Neuronal stem cell (in vitro differentiated cells): Measurements from ENCODE around the gene ASCC3.

Source experiments
- DNase-seq: peaks from one replicate; pipeline ENCODE4 v3.0.0-alpha.2; 2013; ENCODE audit warnings: low spot score
- H2AFZ ChIP-seq: one replicate; pipeline ENCODE4 v1.6.1; 2013; ENCODE audit warnings: mild to moderate bottlenecking, low read length, inconsistent platforms
- H2AK5ac ChIP-seq: 2 replicates; pipeline ENCODE4 v1.6.1; 2013; ENCODE audit warnings: low read depth, mild to moderate bottlenecking, inconsistent platforms, low read length, moderate library complexity, mixed read lengths
- H2BK120ac ChIP-seq: 2 replicates; pipeline ENCODE4 v1.6.1; 2013; ENCODE audit warnings: low read depth, mild to moderate bottlenecking, inconsistent platforms, low read length, moderate library complexity, mixed read lengths
- H2BK12ac ChIP-seq: one replicate; pipeline ENCODE4 v1.6.1; 2013; ENCODE audit warnings: low read length, inconsistent platforms
- H2BK15ac ChIP-seq: 2 replicates; pipeline ENCODE4 v1.6.1; 2013; ENCODE audit warnings: mild to moderate bottlenecking, low read length, inconsistent platforms, mixed read lengths
- H2BK5ac ChIP-seq: one replicate; pipeline ENCODE4 v1.6.1; 2013; ENCODE audit warnings: inconsistent platforms, mild to moderate bottlenecking, low read length, moderate library complexity
- H3K14ac ChIP-seq: one replicate; pipeline ENCODE4 v1.6.1; 2013; ENCODE audit warnings: low read length, inconsistent platforms
- H3K18ac ChIP-seq: 2 replicates; pipeline ENCODE4 v1.6.1; 2013; ENCODE audit warnings: low read length, inconsistent platforms
- H3K23ac ChIP-seq: 2 replicates; pipeline ENCODE4 v1.6.1; 2013; ENCODE audit warnings: low read depth, mild to moderate bottlenecking, mixed read lengths, low read length, inconsistent platforms; ENCODE audit not compliant: poor library complexity
- H3K27ac ChIP-seq: replicated peaks from 3 replicates; pipeline ENCODE4 v1.5.1; 2013; ENCODE audit warnings: low read length, inconsistent platforms
- H3K27me3 ChIP-seq, 3 experiments: 2 replicates each; pipeline ENCODE4 v1.6.1; 2013; ENCODE audit warnings: low read length in 3 of 3, mild to moderate bottlenecking in 2 of 3, inconsistent platforms in 1 of 3, low read depth in 1 of 3, mixed read lengths in 1 of 3, moderate library complexity in 1 of 3; ENCODE audit not compliant: control insufficient read depth in 3 of 3, insufficient read depth in 3 of 3
- H3K36me3 ChIP-seq, 2 donors: replicated peaks in 1 of 2; 2 replicates each; pipeline ENCODE4 v1.6.1; 2013; ENCODE audit warnings: low read length in 2 of 2; ENCODE audit not compliant: control insufficient read depth in 2 of 2, insufficient read depth in 2 of 2
- H3K4ac ChIP-seq: 2 replicates; pipeline ENCODE4 v1.6.1; 2013; ENCODE audit warnings: inconsistent platforms, mild to moderate bottlenecking, low read length, moderate library complexity
- H3K4me1 ChIP-seq, 2 donors: 1 replicate in 1 of 2; 2 replicates in 1 of 2; pipeline ENCODE4 v1.6.1; 2013; ENCODE audit warnings: low read length in 2 of 2, low read depth in 1 of 2; ENCODE audit not compliant: control insufficient read depth in 2 of 2, insufficient read depth in 1 of 2
- H3K4me2 ChIP-seq: one replicate; pipeline ENCODE4 v1.6.1; 2013; ENCODE audit warnings: mild to moderate bottlenecking, low read length, inconsistent platforms; ENCODE audit not compliant: insufficient read depth, poor library complexity, severe bottlenecking
- H3K4me3 ChIP-seq, 2 donors: 2 replicates each; pipeline ENCODE4 v1.5.1; 2013; ENCODE audit warnings: low read length in 2 of 2, mild to moderate bottlenecking in 2 of 2, inconsistent platforms in 1 of 2, moderate library complexity in 1 of 2
- H3K79me1 ChIP-seq: one replicate; pipeline ENCODE4 v1.6.1; 2013; ENCODE audit warnings: low read depth, mild to moderate bottlenecking, inconsistent platforms, low read length, moderate library complexity
- H3K9ac ChIP-seq: one replicate; pipeline ENCODE4 v1.6.1; 2013; ENCODE audit warnings: mild to moderate bottlenecking, low read depth, low read length, inconsistent platforms; ENCODE audit not compliant: poor library complexity
- H3K9me3 ChIP-seq, 2 donors: replicated peaks in 1 of 2; 2 replicates each; pipeline versions ENCODE3 to v1.6.1; 2013; ENCODE audit warnings: low read length in 2 of 2, mild to moderate bottlenecking in 2 of 2, inconsistent platforms in 1 of 2, low read depth in 1 of 2, mixed read lengths in 1 of 2, moderate library complexity in 1 of 2; ENCODE audit not compliant: control insufficient read depth in 2 of 2, insufficient read depth in 1 of 2
- H4K8ac ChIP-seq: one replicate; pipeline ENCODE4 v1.6.1; 2013; ENCODE audit warnings: low read depth, mild to moderate bottlenecking, inconsistent platforms, low read length, moderate library complexity
- H4K91ac ChIP-seq: one replicate; pipeline ENCODE4 v1.6.1; 2013; ENCODE audit warnings: low read length, low read depth, mild to moderate bottlenecking, inconsistent platforms; ENCODE audit not compliant: poor library complexity
- WGBS, 2 donors: extraction: QIAGEN DNeasy Blood & Tissue Kit; methylation state at CpG; one replicate each; pipeline ENCODE4 v1.1.7; 2013; ENCODE audit warnings: missing lambda C conversion rate in 2 of 2, mixed read lengths in 1 of 2; ENCODE audit not compliant: insufficient read length in 2 of 2, insufficient replicate concordance in 1 of 2; ENCODE audit errors: extremely low coverage in 2 of 2; 5-methylcytosine and 5-hydroxymethylcytosine counted together

Gene ASCC3

DNA sequence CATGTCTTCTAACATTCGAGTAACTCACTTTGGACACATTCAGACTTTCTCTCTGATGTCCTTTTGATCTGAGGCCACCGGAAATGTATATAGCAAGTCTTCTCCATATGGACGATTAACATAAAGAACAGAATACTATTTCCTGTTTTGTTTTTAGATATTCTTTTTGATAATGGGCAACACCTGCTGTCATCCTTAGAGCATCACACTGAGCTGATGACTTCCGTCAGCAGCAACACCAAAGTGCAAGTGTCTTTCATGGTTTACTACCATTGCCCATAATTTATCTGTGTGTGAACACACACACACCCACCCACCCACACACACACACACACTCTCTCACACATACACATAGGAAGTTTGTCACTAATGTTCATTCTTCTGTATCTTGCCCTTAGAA is 303.7 kb downstream of the ASCC3 start:
- H3K18ac ChIP-seq = no peak overlapping the region
- H4K91ac ChIP-seq = no peak overlapping the region
- whole genome bisulfite sequencing, 2 donors = no CpG with 5 or more reads among the region's 4 CpGs
- no peak overlapping the region for H2BK5ac ChIP-seq
- no peak overlapping the region for H2BK15ac ChIP-seq
- peaks cover 0 to 9% of the 10 kb centered on the region in 2 donors for H3K9me3 ChIP-seq
- no peak overlapping the region for H3K14ac ChIP-seq
- H3K9ac ChIP-seq = no peak overlapping the region
- no peak for DNase-seq
- H3K4me2 ChIP-seq = no peak overlapping the region
- H3K23ac ChIP-seq = no peak overlapping the region
- no peak overlapping the region for H2BK12ac ChIP-seq
- H4K8ac ChIP-seq = no peak overlapping the region
- H3K4me3 ChIP-seq = no peak overlapping the region
- no peak overlapping the region for H2AK5ac ChIP-seq
- no peaks in the 10 kb centered on the region for H3K79me1 ChIP-seq
- H2BK120ac ChIP-seq = no peak overlapping the region
- H3K4ac ChIP-seq = no peak overlapping the region
- peaks cover 0 to 3% of the 10 kb centered on the region in 2 donors for H3K36me3 ChIP-seq
- no peaks in the 10 kb centered on the region for H3K27me3 ChIP-seq
- H2AFZ ChIP-seq = no peak overlapping the region
- no peaks in the 10 kb centered on the region for H3K4me1 ChIP-seq
- no peak overlapping the region for H3K27ac ChIP-seq

- no CpG with 5 or more reads among the region's 4 CpGs for WGBS, 2 donors
- Histone ChIP-seq H3K27me3 (no peaks in the 10 kb centered on the region), H3K4me3 (no peak overlapping the region), H4K91ac (no peak overlapping the region), H3K79me1 (no peaks in the 10 kb centered on the region), H3K9ac (no peak overlapping the region), H3K4me1 (no peaks in the 10 kb centered on the region), H2BK12ac (no peak overlapping the region), H3K4ac (no peak overlapping the region), H2AFZ (no peak overlapping the region), H2BK120ac (no peak overlapping the region), H2BK5ac (no peak overlapping the region), H2BK15ac (no peak overlapping the region), H3K9me3 (peaks cover 0 to 9% of the 10 kb centered on the region in 2 donors), H4K8ac (no peak overlapping the region), H3K14ac (no peak overlapping the region), H3K27ac (no peak overlapping the region), H3K4me2 (no peak overlapping the region), H3K36me3 (peaks cover 0 to 18% of the 10 kb centered on the region in 2 donors), H2AK5ac (no peak overlapping the region), H3K18ac (no peak overlapping the region), H3K23ac (no peak overlapping the region)
- no peak for DNase-seq
Observed at GRCh38 chr6:100575921-100576320, 305.2 kb downstream of the ASCC3 start.

GRCh38 chr6:100574836-100575235 is 306.3 kb downstream of the ASCC3 start:
- Histone ChIP-seq H3K4me2 (no peak overlapping the region), H2BK5ac (no peak overlapping the region), H2BK12ac (no peak overlapping the region), H3K36me3 (peaks cover 0 to 28% of the 10 kb centered on the region in 2 donors), H3K9me3 (peaks cover 0 to 8% of the 10 kb centered on the region in 2 donors), H3K4me3 (no peak overlapping the region), H2BK120ac (no peak overlapping the region), H2BK15ac (no peak overlapping the region), H3K27me3 (no peaks in the 10 kb centered on the region), H3K79me1 (no peaks in the 10 kb centered on the region), H3K27ac (no peak overlapping the region), H3K4me1 (no peaks in the 10 kb centered on the region), H2AFZ (no peak overlapping the region), H3K4ac (no peak overlapping the region), H4K91ac (no peak overlapping the region), H3K18ac (no peak overlapping the region), H3K9ac (no peak overlapping the region), H2AK5ac (no peak overlapping the region), H4K8ac (no peak overlapping the region), H3K14ac (no peak overlapping the region), H3K23ac (no peak overlapping the region)
- no peak for DNase-seq
- no CpG with 5 or more reads among the region's 2 CpGs for WGBS, 2 donors

DNA sequence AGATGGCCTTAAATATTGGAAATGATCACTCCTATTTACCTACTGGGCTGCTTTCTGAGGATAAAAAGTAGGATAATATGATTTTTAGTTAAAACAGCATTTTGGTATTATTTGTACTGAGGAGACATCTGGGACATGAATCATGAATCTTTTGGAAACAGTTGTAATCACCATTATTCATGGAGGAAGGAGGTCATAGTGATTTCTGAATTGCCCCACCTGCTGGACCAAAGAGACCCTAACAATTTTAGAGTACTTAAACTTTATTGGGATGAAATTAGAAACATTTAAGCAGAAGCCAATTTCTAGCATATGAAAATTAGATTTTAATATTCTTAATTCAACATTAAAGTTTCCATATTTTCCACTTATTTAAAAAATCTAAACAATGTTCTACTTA is 308.0 kb downstream of the ASCC3 start:
- Histone ChIP-seq H3K9ac (no peak overlapping the region), H3K4ac (no peak overlapping the region), H3K9me3 (no peaks in the 10 kb centered on the region), H2BK15ac (no peak overlapping the region), H3K79me1 (no peaks in the 10 kb centered on the region), H2BK12ac (no peak overlapping the region), H2AFZ (no peak overlapping the region), H3K27me3 (no peaks in the 10 kb centered on the region), H2BK5ac (no peak overlapping the region), H3K4me2 (no peak overlapping the region), H3K27ac (no peak overlapping the region), H3K36me3 (peaks cover 0 to 36% of the 10 kb centered on the region in 2 donors), H3K23ac (no peak overlapping the region), H4K8ac (no peak overlapping the region), H3K4me3 (no peak overlapping the region), H3K18ac (no peak overlapping the region), H2AK5ac (no peak overlapping the region), H4K91ac (no peak overlapping the region), H3K4me1 (no peaks in the 10 kb centered on the region), H2BK120ac (no peak overlapping the region), H3K14ac (no peak overlapping the region)
- no peak for DNase-seq
